HepG2 (cell line): Measurements from ENCODE around the gene NUP214. TPM values are rescaled to one million over a fixed set of nuclear protein-coding genes. Genes with fewer than 3 reads are reported as not detected.

Experiments used
- ADNP ChIP-seq: sonication (generic); formaldehyde crosslinking; IDR thresholded peaks from 2 replicates; pipeline ENCODE4 v1.4.0; 2020; ENCODE audit warnings: missing genetic modification reagents
- FIP1L1 ChIP-seq: fragments of 200-400 bp; formaldehyde crosslinking; IDR thresholded peaks from 2 replicates; pipeline ENCODE4 v1.6.1; 2018; ENCODE audit warnings: low read depth, mild to moderate bottlenecking, low read length, moderate library complexity, borderline replicate concordance; ENCODE audit not compliant: insufficient read depth
- FOSL1 ChIP-seq: sonication (generic); formaldehyde crosslinking; IDR thresholded peaks from 2 replicates; pipeline ENCODE4 v1.9.0; 2021; ENCODE audit warnings: missing genetic modification reagents, borderline replicate concordance
- FOXM1 ChIP-seq: sonication (generic); formaldehyde crosslinking; IDR thresholded peaks from 2 replicates; pipeline ENCODE4 v1.5.0; 2020; ENCODE audit warnings: missing genetic modification reagents
- FOXO1 ChIP-seq: sonication (generic); formaldehyde crosslinking; IDR thresholded peaks from 2 replicates; pipeline ENCODE4 v1.4.0; 2020; ENCODE audit warnings: missing genetic modification reagents
- FOXP1 ChIP-seq, 2 experiments: fragments of 450-650 bp in 1 of 2; IDR thresholded peaks; 2 replicates each; pipeline ENCODE4 v1.6.1; 2017 to 2018; ENCODE audit warnings: antibody characterized with exemption in 1 of 2
- IKZF5 ChIP-seq: IDR thresholded peaks from 2 replicates; pipeline ENCODE4 v1.6.1; 2018; ENCODE audit warnings: missing genetic modification reagents, mild to moderate bottlenecking, missing compliant biosample characterization
- ISL2 ChIP-seq: sonication (generic); formaldehyde crosslinking; IDR thresholded peaks from 2 replicates; pipeline ENCODE4 v1.5.0; 2020; ENCODE audit warnings: missing genetic modification reagents
- NR1H2 ChIP-seq: sonication (generic); formaldehyde crosslinking; IDR thresholded peaks from 2 replicates; pipeline ENCODE4 v1.8.1; 2022; ENCODE audit warnings: low read depth, missing genetic modification reagents, borderline replicate concordance
- NR2C2 ChIP-seq: sonication (generic); formaldehyde crosslinking; IDR thresholded peaks from 2 replicates; pipeline ENCODE4 v1.4.0; 2020; ENCODE audit warnings: missing genetic modification reagents, mild to moderate bottlenecking, moderate library complexity, borderline replicate concordance
- REPIN1 ChIP-seq: sonication (generic); formaldehyde crosslinking; IDR thresholded peaks from 2 replicates; pipeline ENCODE4 v1.8.0; 2022; ENCODE audit warnings: missing genetic modification reagents, low read depth, mild to moderate bottlenecking, borderline replicate concordance
- RERE ChIP-seq: IDR thresholded peaks from 2 replicates; pipeline ENCODE4 v1.6.1; 2016; ENCODE audit warnings: low read depth, missing genetic modification reagents, missing compliant biosample characterization
- SIX4 ChIP-seq: sonication (generic); formaldehyde crosslinking; IDR thresholded peaks from 2 replicates; pipeline ENCODE4 v1.4.0; 2020; ENCODE audit warnings: missing genetic modification reagents
- SOX13 ChIP-seq, 3 experiments: fragments of 450-650 bp in 1 of 3; sonication (generic) in 1 of 3; formaldehyde crosslinking in 1 of 3; IDR thresholded peaks in 2 of 3; conservative IDR thresholded peaks in 1 of 3; 2 replicates each; pipeline versions ENCODE4 v1.5.0 to v1.6.1; 2016 to 2020; ENCODE audit warnings: antibody characterized with exemption in 1 of 3, mild to moderate bottlenecking in 1 of 3, missing compliant biosample characterization in 1 of 3, missing genetic modification reagents in 1 of 3, moderate library complexity in 1 of 3
- TBX2 ChIP-seq: sonication (generic); formaldehyde crosslinking; IDR thresholded peaks from 2 replicates; pipeline ENCODE4 v1.5.0; 2020; ENCODE audit warnings: missing genetic modification reagents, mild to moderate bottlenecking, borderline replicate concordance
- TCF7 ChIP-seq: sonication (generic); IDR thresholded peaks from 2 replicates; pipeline ENCODE4 v1.6.1; 2016; ENCODE audit warnings: antibody characterized with exemption, low read depth
- ZBTB49 ChIP-seq: sonication (generic); formaldehyde crosslinking; IDR thresholded peaks from 2 replicates; pipeline ENCODE4 v1.4.0; 2020; ENCODE audit warnings: missing genetic modification reagents, borderline replicate concordance
- ZNF296 ChIP-seq: sonication (generic); formaldehyde crosslinking; conservative IDR thresholded peaks from 2 replicates; pipeline ENCODE4 v1.5.0; 2020; ENCODE audit warnings: mild to moderate bottlenecking, missing genetic modification reagents
- ZNF326 ChIP-seq: sonication (generic); formaldehyde crosslinking; IDR thresholded peaks from 2 replicates; pipeline ENCODE4 v1.4.0; 2020; ENCODE audit warnings: missing genetic modification reagents, borderline replicate concordance
- ZNF703 ChIP-seq: sonication (generic); formaldehyde crosslinking; IDR thresholded peaks from 2 replicates; pipeline ENCODE4 v1.5.1; 2020; ENCODE audit warnings: missing genetic modification reagents, mild to moderate bottlenecking, moderate library complexity, borderline replicate concordance
- polyA plus RNA-seq, 8 experiments: library from polyadenylated mRNA; depleted of rRNA in 3 of 8; stranded (reverse) in 7 of 8; unstranded in 1 of 8; fragments of >200 nt; fragmentation: Illumina TruSeq in 4 of 8; extraction: Trizol in 4 of 8; gene quantifications; 2 replicates each; pipeline versions ENCODE4 v1.2.1 to v1.2.3, GENCODE V29; 2011 to 2016; ENCODE audit warnings: low read depth in 4 of 8, missing spikeins in 1 of 8, mixed read lengths in 1 of 8; ENCODE audit not compliant: insufficient read depth in 1 of 8
- total RNA-seq, 5 experiments: library from RNA; depleted of rRNA; stranded (reverse); fragments of >200 nt; fragmentation: Illumina TruSeq; extraction: Trizol; gene quantifications; 2 replicates each; pipeline ENCODE4 v1.2.3, GENCODE V29; 2016; ENCODE audit warnings: low read depth in 1 of 5

Gene NUP214
- total and polyA plus RNA-seq, 2 of the 13 experiments (the other 11 are each of a cell fraction or from before 2014, with no cell fraction given), result 8.4 to 16.0 TPM

GRCh38 chr9:131125288-131126058 lies at the start of gene NUP214 (continued):
- TF ChIP-seq IKZF5 (CRISPR knock-in tag) (peak; percentile 72; the same call in 1 of the 2 replicates), SOX13 (IDR thresholded peaks at IDR 0.05) (no peak), SOX13 (CRISPR knock-in tag; conservative IDR thresholded peaks at IDR 0.05 in 1 of 2, IDR thresholded peaks at IDR 0.05 in 1 of 2) (peak in 1 of 2 experiments; percentile 55; a peak in 2 of 4 replicates), FOXP1 (IDR thresholded peaks at IDR 0.05) (no peak), FOXP1 (CRISPR knock-in tag; IDR thresholded peaks at IDR 0.05) (no peak), FOXO1 (CRISPR knock-in tag) (peak; percentile 84), NR1H2 (CRISPR knock-in tag) (no peak), TCF7 (no peak), RERE (CRISPR knock-in tag) (no peak), REPIN1 (peak; percentile 85), ZNF326 (no peak), ZNF703 (CRISPR knock-in tag) (no peak), ZBTB49 (0 out of 2 replicates have a peak, but pooled peaks have one; percentile 35), FOXM1 (CRISPR knock-in tag) (no peak), FOSL1 (no peak), ISL2 (CRISPR knock-in tag) (no peak), ZNF296 (CRISPR knock-in tag) (no peak; the same call in 1 of the 2 replicates), TBX2 (peak; percentile 93), NR2C2 (peak; percentile 97), FIP1L1 (no peak), ADNP (no peak), SIX4 (CRISPR knock-in tag) (0 out of 2 replicates have a peak, but pooled peaks have one; percentile 50)
